CD4-positive, alpha-beta T cell treated with Interferon alpha-2 for 1 hour (primary cell): ENCODE data around the gene SANBR.

Source experiments
- DNase-seq, 2 donors: peaks; one replicate each; pipeline ENCODE4 v3.0.0-alpha.2; 2020 to 2022

The SANBR gene

DNA sequence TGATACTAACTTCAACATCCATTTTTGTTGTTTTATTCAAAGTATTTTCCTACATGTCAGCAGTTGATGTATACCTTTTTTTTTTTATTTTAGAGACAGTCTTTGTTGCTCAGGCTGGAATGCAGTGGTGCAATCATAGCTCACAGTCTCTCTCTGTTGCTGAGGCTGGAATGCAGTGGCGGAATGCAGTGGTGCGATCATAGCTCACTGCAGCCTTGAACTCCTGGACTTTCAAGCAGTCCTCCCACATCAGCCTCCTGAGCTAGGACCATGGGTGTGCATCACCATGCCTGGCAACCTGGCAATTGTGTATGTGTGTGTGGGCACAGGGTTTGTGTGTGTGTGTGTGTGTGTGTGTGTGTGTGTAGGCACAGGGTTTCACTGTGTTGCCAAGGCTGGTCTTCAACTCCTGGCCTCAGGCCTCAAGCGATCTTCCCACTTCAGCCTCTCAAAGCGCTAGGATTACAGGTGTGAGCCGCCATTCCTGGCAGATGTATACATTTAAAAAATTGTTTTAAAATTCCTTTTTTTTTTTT, 24.8 kb downstream of the SANBR start:
- DNase-seq: no peak

DNA sequence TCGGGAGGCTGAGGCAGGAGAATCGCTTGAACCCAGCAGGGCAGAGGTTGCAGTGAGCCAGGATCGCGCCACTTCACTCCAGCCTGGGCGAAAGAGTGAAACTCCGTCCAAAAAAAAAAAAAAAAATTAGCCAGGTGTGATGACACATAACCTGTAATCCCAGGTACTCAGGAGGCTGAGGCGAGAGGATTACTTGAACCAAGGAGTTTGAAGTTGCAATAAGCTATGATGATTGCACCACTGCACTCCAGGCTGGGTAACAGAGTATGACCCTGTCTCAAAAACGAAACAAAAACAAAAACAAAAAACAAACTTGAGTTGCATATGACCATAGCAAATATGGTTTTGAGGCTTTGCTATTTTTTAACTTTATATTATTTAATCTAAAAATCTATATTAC, 25.8 kb downstream of the SANBR start:
- no peak for DNase-seq

DNA sequence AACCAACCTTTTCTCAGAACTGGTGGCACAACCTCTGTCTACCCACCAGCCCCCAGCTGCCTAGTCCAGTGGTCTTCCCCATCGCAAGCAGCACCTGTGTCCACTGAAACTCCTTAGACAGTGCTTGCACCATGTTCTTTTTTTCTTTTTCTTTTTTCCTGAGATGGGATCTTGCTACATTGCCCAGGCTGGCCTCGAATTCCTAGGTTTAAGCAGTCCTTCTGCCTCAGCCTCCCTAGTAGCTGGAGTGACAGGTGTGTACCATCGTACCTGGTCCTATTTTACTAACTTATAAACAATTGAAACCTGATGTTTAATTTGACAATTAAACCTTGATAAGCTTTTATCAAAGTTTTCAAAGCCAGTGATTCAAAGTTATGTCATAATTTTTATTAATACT, 30.8 kb downstream of the SANBR start:
- DNase-seq: no peak

- DNase-seq: no peak
Measured at GRCh38 chr2:61100801-61101200, 35.1 kb downstream of the SANBR start.

DNA sequence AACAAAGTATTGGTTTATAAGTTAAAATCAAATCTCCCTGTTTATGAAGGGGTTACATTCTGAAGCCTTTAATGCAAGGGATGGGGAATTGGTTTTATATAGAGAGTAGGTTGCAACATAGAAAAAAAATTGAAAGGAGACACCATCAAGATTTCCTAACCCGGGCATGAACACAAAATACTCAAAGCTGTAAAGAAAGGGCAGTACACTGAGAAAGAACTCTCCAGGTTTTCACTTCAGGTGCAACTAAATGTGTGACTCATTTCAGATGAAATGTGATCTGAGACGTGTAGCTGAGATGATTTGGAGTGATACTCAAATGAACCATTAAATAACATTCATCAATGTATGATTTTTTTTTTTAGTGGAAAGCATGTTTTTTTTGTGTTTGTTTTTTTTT, 43.6 kb downstream of the SANBR start:
- no peak for DNase-seq

- DNase-seq: no peak
Measured at GRCh38 chr2:61111708-61112107, 46.0 kb downstream of the SANBR start.

GRCh38 chr2:61114147-61114546, 48.5 kb downstream of the SANBR start:
- DNase-seq: no peak
